Esophagus mucosa (tissue), 1 donor: ENCODE results near the gene UCN3. TPM values are rescaled to one million over a fixed set of nuclear protein-coding genes. Genes with fewer than 3 reads are reported as not detected.

ENCODE experiments used
- ATAC-seq: fragments of 200-7000 bp; cut with Tn5 transposase; one replicate; pipeline ENCODE4 v1.9.1; 2020
- total RNA-seq: library from RNA; stranded (reverse); gene quantifications from one replicate; pipeline ENCODE4 v1.2.4, GENCODE V29; 2023
- donor health status: DM: yes; HTN: yes; CAD: no.

UCN3 gene, protein sequence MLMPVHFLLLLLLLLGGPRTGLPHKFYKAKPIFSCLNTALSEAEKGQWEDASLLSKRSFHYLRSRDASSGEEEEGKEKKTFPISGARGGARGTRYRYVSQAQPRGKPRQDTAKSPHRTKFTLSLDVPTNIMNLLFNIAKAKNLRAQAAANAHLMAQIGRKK
- not detected for total RNA-seq

DNA sequence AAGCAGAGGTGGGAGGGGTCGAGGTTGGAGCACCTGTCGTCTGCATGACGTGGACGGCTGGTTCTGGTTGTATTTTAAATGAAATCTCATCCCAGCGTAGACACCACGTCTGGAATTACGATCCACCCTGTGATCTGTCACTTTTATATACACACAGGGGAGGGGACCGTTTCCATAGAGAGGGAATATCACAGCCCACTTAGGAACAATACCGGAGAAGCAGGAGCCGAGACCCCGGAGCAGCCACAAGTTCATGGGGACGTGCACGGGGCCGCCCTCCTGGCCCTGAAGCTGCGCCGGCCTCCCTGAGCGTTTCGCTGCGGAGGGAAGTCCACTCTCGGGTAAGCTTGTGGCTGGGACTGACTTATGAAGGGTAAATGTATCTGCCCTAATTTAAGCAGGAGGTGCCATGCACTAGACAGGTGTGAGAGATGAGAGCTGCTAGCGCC is at the start of gene UCN3:
UCN3 (plus strand) TSS at position 77 of the 449 bp plus-strand sequence. CDS start 8,755 bp downstream, outside the sequence.
- ATAC-seq = no peak

GRCh38 chr10:5317547-5318107 is 47.1 kb upstream of the UCN3 start:
- peak; percentile 95 for ATAC-seq

GRCh38 chr10:5318148-5318547 is 46.6 kb upstream of the UCN3 start:
- no peak for ATAC-seq

GRCh38 chr10:5319863-5320262 is 44.9 kb upstream of the UCN3 start:
- no peak for ATAC-seq

- ATAC-seq = no peak
Observed at GRCh38 chr10:5321273-5321672, 43.5 kb upstream of the UCN3 start.

DNA sequence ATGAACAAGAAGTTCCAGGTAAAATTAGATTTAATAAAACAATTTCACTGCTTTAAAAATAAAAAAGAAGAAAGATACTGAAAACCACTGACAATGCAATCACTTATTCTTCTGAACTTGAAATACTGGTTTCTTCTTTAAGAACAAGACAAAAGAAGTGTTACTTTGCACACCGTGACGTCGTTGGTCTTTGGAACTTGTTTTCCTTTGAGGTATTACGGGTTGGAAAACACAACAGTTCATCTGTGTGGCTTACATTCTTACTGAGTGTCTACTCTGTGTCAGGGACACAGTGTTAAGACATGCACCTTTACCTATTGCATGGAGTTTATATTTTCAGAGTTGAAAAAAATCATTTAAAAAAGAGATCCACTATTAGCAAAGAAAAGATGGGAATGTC is 41.3 kb upstream of the UCN3 start:
- peak; percentile 87 for ATAC-seq

GRCh38 chr10:5325076-5325475 is 39.7 kb upstream of the UCN3 start:
- no peak for ATAC-seq

DNA sequence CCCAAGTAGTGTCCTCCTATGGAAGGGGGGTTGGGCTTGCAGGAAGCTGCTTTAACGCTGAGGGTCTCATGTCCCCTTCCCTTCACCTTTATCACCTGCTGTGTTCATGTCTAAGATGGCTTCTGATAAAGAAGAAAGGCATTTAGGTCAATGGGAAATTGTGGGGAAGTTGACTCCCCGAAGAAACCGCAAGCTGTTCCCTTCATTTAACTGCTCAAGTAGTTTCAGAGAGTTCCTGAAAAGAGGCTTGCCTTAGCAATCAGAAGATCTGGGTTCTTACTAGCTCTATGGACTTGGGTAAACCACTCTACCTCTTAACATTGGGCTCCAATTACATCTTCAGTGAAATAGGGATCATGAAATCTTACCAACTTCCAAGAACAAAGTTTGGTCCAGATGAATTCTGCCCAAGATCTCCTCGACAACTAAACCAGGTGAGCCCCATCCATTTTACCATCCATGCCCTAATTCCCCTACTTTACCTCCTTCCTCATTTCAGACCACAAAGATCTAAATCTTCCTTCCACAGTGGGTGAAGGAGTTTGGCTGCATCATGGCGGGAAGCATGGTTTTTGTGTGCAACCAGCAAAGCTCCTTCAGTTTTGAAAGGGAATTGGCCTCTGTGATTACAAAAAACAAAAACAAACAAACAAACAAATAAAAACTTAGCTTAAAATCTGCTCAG is 30.4 kb upstream of the UCN3 start:
- ATAC-seq = no peak

DNA sequence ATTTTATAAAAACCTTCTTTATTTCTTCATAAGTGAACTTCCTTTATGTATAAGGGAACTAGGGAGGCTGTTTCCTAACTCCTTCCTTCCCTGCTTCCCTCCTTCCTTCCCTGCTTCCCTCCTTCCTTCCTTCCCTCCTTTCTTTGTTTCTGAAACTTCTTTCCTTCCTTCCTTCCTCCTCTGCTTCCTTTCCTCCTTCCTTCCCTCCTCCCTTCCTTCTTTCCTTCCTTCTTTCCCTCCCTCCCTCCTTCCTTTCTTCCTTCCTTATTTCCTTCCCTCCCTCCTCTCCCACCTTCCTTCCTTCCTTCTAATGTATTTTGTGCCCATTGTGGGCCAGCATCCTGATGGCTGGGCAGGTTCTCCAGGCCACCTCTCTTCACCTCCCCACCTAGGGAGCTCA is 26.8 kb upstream of the UCN3 start:
- ATAC-seq = no peak

DNA sequence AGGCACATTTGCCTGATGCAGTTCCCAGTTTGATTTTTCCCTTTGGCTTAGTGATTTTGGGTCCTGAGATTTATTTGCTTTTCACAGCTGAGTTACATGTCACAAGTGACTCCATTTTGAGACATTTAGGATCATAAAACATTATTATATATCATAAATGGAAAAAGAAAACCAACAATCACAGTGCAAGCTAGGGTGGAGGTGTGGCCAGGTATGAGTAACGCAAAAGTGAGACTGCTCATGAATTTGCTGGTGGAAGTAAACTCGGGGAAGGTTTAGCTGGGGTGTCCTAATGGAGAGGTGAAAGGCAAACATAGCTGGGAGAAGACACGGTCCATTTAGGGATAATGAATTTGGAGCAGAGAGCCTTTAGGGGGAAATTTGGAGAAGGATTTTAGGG is 21.7 kb upstream of the UCN3 start:
- ATAC-seq = no peak

GRCh38 chr10:5343561-5343960 is 21.2 kb upstream of the UCN3 start:
- no peak for ATAC-seq

GRCh38 chr10:5343979-5344378 is 20.8 kb upstream of the UCN3 start:
- no peak for ATAC-seq

DNA sequence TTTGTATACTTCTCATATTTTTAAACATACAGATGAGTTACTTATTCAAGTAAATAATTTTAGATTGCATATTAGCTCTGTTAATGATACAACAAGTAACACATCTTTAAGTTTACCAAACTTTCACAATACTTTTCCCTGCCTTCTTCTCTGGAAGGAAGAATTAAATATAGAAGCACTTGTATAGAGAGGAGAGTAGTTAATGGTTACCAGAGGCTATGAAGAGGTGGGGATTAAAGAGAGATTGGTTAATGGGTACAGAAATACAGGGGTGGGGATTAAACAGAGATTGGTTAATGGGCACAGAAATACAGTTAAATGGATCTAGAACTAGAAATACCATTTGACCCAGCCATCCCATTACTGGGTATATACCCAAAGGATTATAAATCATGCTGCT is 20.0 kb upstream of the UCN3 start:
- no peak for ATAC-seq

GRCh38 chr10:5346881-5347280 is 17.9 kb upstream of the UCN3 start:
- no peak for ATAC-seq

- ATAC-seq = no peak
Observed at GRCh38 chr10:5349362-5349761, 15.4 kb upstream of the UCN3 start.

- ATAC-seq = no peak
Observed at GRCh38 chr10:5354068-5354467, 10.7 kb upstream of the UCN3 start.

DNA sequence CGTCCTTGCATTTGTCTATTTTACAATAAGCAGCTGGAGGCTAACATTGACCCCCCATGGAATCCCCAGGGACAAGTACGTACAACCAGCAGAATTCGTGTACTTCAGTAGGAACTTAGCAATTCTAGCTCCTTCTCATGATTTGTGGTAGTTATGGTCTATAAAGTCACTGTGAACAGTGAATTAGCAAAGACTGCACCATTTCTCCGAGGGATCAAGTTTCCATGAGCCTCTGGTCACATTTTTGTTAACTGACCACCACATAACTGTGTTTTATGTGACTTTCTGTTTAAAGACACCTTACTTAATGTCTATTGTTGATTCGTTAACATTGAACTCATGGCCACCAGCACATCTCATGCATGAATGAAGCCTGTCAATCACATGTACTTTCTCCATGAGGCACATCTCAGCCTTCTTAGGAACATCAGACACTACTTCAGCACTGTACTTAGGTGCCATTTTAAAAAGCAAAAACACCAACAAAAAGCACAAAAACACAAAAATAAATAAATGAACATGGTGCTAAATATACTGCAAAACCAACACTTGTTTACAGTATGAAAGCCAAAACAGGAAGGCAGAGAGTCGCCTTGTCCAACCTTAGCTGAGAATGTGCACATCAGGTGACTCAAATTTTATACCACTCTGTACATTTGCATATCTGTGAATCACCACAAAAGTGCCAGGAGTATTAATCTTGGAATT is 9.0 kb upstream of the UCN3 start:
- ATAC-seq = no peak

DNA sequence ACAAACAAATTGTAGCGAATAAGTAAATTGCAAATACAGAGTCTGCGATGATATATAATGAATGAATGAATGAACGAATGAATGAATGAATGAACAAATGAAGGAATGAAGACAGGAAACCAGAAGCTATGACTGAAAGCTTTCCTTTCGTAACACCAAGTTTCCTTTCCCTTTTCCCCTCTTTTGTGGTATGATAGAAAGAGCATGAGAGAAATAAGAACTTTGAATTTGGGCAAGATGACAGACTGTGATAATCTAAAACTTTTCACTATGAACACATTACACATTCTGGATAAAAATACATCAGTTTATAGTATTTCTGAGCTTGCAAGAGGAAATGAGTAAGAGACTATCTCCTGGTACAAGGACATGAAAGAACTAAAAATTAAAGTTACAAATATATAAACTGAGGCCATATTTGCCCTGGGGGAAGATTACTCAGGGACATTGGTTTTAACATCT is 8.4 kb upstream of the UCN3 start:
- ATAC-seq = no peak

DNA sequence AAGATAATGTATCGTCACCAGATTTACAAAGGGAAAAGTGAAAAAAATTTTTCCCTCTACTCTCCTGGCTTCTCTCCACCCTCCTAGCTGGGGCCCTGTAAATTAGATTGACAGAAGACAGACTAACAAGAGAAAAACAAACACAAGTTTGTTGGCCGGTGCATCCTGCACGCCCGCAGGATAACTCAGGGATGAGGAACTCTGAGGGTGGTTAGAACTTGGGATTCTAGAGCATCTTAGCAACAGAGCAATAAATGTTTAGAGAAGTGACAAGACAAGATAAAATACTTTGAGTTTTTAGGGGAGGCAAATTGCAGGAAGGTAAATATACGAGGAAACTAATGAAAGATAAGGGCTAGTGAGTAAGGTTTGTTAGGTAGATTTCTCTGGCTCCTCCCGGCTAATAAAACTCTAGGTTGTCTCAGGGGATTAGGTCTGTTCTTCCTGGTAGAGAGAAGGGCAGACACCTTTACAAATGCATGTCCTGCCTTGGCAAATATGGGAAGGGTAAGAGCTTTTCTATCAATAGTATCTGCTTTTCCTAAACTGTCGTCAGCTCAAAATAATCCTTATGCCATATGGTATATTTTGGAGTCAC is 4.3 kb upstream of the UCN3 start:
- ATAC-seq = no peak

- ATAC-seq = no peak
Observed at GRCh38 chr10:5361966-5362365, 2.8 kb upstream of the UCN3 start.

GRCh38 chr10:5362873-5363272 is 1.9 kb upstream of the UCN3 start:
- no peak for ATAC-seq

GRCh38 chr10:5364374-5364773 is 392 bp upstream of the UCN3 start:
- no peak for ATAC-seq

GRCh38 chr10:5365928-5366327 is 1.2 kb downstream of the UCN3 start:
- no peak for ATAC-seq
